ENCODE data around the gene RPS24. TPM values are rescaled to one million over a fixed set of nuclear protein-coding genes. Genes with fewer than 3 reads are reported as not detected.
A peak's percentile ranks its signal among the peaks of the same experiment; 100 is the strongest.

RPS24 gene
- total RNA-seq, 2 experiments from 2014 or later: 2,309 to 2,336 TPM

GRCh38 chr10:78038791-78039547 lies 5.3 kb downstream of the RPS24 start:
- peak overlapping the region; percentile 65 for H3K27ac Mint-ChIP-seq
- H3K4me3 Mint-ChIP-seq: peak overlapping the region; percentile 27
- H3K9me3 Mint-ChIP-seq: no peaks in the 10 kb centered on the region
- H3K4me1 Mint-ChIP-seq: peaks cover 66% of the 10 kb centered on the region
- no peak for DNase-seq
- peaks cover 73% of the 10 kb centered on the region for H3K36me3 Mint-ChIP-seq
- H3K27me3 Mint-ChIP-seq: peaks cover 7% of the 10 kb centered on the region

DNA sequence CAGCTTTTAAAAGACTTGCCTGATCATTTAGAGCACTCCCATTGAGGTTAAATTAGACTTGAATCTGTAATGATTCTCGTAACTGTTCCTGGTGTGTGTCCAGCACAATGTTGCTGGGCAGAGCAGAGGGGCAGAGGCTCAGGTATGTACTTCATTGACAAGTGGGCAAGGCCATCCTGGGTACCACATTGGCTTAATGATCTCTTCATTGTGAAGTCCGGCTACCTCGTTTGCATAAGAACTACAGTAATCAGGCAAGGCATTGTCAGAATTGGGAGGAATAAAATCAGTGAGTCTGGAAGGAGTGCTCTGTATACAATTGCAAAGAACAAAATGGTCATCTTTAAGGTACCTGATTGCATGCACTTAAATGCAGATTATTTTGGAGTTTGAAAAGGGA lies 6.1 kb downstream of the RPS24 start:
- H3K9me3 Mint-ChIP-seq: no peaks in the 10 kb centered on the region
- H3K27me3 Mint-ChIP-seq: peaks cover 7% of the 10 kb centered on the region
- DNase-seq: no peak
- H3K27ac Mint-ChIP-seq: peak overlapping the region; percentile 5
- H3K4me3 Mint-ChIP-seq: peak overlapping the region; percentile 27
- H3K4me1 Mint-ChIP-seq: peaks cover 74% of the 10 kb centered on the region
- peaks cover 66% of the 10 kb centered on the region for H3K36me3 Mint-ChIP-seq

- Mint-ChIP-seq H3K27me3 (peaks cover 7% of the 10 kb centered on the region), H3K4me1 (peaks cover 69% of the 10 kb centered on the region), H3K9me3 (no peaks in the 10 kb centered on the region), H3K36me3 (peaks cover 49% of the 10 kb centered on the region), H3K27ac (peak overlapping the region; percentile 82), H3K4me3 (peak overlapping the region; percentile 8)
- no peak for DNase-seq
Measured at GRCh38 chr10:78041170-78042057, 7.8 kb downstream of the RPS24 start.

- peaks cover 7% of the 10 kb centered on the region for H3K27me3 Mint-ChIP-seq
- peak overlapping the region; percentile 82 for H3K27ac Mint-ChIP-seq
- no peak for DNase-seq
- no peak overlapping the region for H3K4me3 Mint-ChIP-seq
- H3K9me3 Mint-ChIP-seq: no peaks in the 10 kb centered on the region
- peaks cover 63% of the 10 kb centered on the region for H3K4me1 Mint-ChIP-seq
- peaks cover 42% of the 10 kb centered on the region for H3K36me3 Mint-ChIP-seq
Measured at GRCh38 chr10:78042058-78042751, 8.5 kb downstream of the RPS24 start.

- no peaks in the 10 kb centered on the region for H3K9me3 Mint-ChIP-seq
- peak overlapping the region; percentile 82 for H3K27ac Mint-ChIP-seq
- H3K27me3 Mint-ChIP-seq: peaks cover 7% of the 10 kb centered on the region
- H3K36me3 Mint-ChIP-seq: peaks cover 36% of the 10 kb centered on the region
- H3K4me1 Mint-ChIP-seq: peaks cover 62% of the 10 kb centered on the region
- DNase-seq: no peak
- no peak overlapping the region for H3K4me3 Mint-ChIP-seq
Measured at GRCh38 chr10:78042752-78043104, 9.1 kb downstream of the RPS24 start.

- Mint-ChIP-seq H3K9me3 (no peaks in the 10 kb centered on the region), H3K27me3 (peaks cover 7% of the 10 kb centered on the region), H3K4me1 (peaks cover 50% of the 10 kb centered on the region), H3K36me3 (peaks cover 27% of the 10 kb centered on the region), H3K27ac (peak overlapping the region; percentile 10), H3K4me3 (no peak overlapping the region)
- DNase-seq: no peak
Measured at GRCh38 chr10:78044179-78044578, 10.5 kb downstream of the RPS24 start.

- Mint-ChIP-seq H3K9me3 (no peaks in the 10 kb centered on the region), H3K27ac (no peak overlapping the region), H3K27me3 (peaks cover 7% of the 10 kb centered on the region), H3K36me3 (peaks cover 22% of the 10 kb centered on the region), H3K4me1 (peaks cover 45% of the 10 kb centered on the region), H3K4me3 (no peak overlapping the region)
- DNase-seq: no peak
Measured at GRCh38 chr10:78044699-78045098, 11.0 kb downstream of the RPS24 start.

- peaks cover 7% of the 10 kb centered on the region for H3K27me3 Mint-ChIP-seq
- DNase-seq: peak; percentile 21
- no peak overlapping the region for H3K27ac Mint-ChIP-seq
Measured at GRCh38 chr10:78045237-78045636, 11.6 kb downstream of the RPS24 start.

GRCh38 chr10:78045856-78046255 lies 12.2 kb downstream of the RPS24 start:
- Mint-ChIP-seq H3K4me1 (peaks cover 36% of the 10 kb centered on the region), H3K27ac (no peak overlapping the region), H3K36me3 (peaks cover 13% of the 10 kb centered on the region), H3K27me3 (peaks cover 7% of the 10 kb centered on the region), H3K4me3 (no peak overlapping the region), H3K9me3 (no peaks in the 10 kb centered on the region)
- no peak for DNase-seq

More at GRCh38 chr10:78045237-78045636, 11.6 kb downstream of the RPS24 start:
- no peaks in the 10 kb centered on the region for H3K9me3 Mint-ChIP-seq
- H3K4me3 Mint-ChIP-seq: no peak overlapping the region
- peaks cover 42% of the 10 kb centered on the region for H3K4me1 Mint-ChIP-seq
- H3K36me3 Mint-ChIP-seq: peaks cover 18% of the 10 kb centered on the region

GRCh38 chr10:78046711-78047269 lies 13.1 kb downstream of the RPS24 start:
- Mint-ChIP-seq H3K27me3 (no peaks in the 10 kb centered on the region), H3K4me3 (no peak overlapping the region), H3K36me3 (peaks cover 4% of the 10 kb centered on the region), H3K9me3 (no peaks in the 10 kb centered on the region), H3K4me1 (peaks cover 27% of the 10 kb centered on the region), H3K27ac (no peak overlapping the region)
- no peak for DNase-seq

DNA sequence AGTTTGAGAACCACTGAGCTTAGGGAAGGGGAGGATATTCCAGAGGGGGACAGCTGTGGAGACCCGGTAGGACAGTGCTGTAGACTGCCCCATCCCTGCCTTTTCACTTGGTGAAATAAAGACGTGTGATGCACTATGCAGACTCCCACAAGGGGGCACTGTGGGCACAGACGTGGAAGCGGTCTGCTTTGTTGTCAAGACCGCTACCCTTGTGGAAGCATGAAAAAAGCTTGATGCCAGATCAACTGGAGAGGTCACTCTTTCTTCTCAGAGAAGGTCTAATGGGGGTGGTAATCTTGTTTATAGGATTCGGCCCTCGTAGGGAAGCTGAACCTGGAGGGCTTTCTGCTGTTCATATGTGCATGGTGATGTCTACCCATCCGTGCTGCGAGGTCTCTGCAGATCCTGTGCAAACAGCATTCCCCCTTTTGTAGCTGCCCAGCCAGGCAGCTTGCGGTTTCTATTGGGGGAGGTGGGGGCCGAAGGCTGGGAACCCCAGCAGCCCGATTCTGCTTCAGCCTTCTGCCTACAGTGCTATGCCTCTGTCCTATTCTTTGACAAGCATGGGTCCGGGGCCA lies 13.7 kb downstream of the RPS24 start:
- peak; percentile 73 for DNase-seq
- H3K9me3 Mint-ChIP-seq: no peaks in the 10 kb centered on the region
- H3K4me1 Mint-ChIP-seq: peaks cover 22% of the 10 kb centered on the region
- H3K27ac Mint-ChIP-seq: no peak overlapping the region
- no peak overlapping the region for H3K4me3 Mint-ChIP-seq
- no peaks in the 10 kb centered on the region for H3K27me3 Mint-ChIP-seq
- peaks cover 1% of the 10 kb centered on the region for H3K36me3 Mint-ChIP-seq

- H3K36me3 Mint-ChIP-seq: peaks cover 2% of the 10 kb centered on the region
- no peaks in the 10 kb centered on the region for H3K9me3 Mint-ChIP-seq
- no peaks in the 10 kb centered on the region for H3K27me3 Mint-ChIP-seq
- H3K27ac Mint-ChIP-seq: no peak overlapping the region
- no peak overlapping the region for H3K4me3 Mint-ChIP-seq
- no peak for DNase-seq
- H3K4me1 Mint-ChIP-seq: peaks cover 10% of the 10 kb centered on the region
Measured at GRCh38 chr10:78049851-78050250, 16.2 kb downstream of the RPS24 start.

- H3K4me1 Mint-ChIP-seq: peaks cover 3% of the 10 kb centered on the region
- H3K27ac Mint-ChIP-seq: no peak overlapping the region
- DNase-seq: no peak
- H3K36me3 Mint-ChIP-seq: peaks cover 2% of the 10 kb centered on the region
- no peaks in the 10 kb centered on the region for H3K27me3 Mint-ChIP-seq
- H3K9me3 Mint-ChIP-seq: no peaks in the 10 kb centered on the region
- H3K4me3 Mint-ChIP-seq: no peak overlapping the region
Measured at GRCh38 chr10:78053211-78053868, 19.7 kb downstream of the RPS24 start.

DNA sequence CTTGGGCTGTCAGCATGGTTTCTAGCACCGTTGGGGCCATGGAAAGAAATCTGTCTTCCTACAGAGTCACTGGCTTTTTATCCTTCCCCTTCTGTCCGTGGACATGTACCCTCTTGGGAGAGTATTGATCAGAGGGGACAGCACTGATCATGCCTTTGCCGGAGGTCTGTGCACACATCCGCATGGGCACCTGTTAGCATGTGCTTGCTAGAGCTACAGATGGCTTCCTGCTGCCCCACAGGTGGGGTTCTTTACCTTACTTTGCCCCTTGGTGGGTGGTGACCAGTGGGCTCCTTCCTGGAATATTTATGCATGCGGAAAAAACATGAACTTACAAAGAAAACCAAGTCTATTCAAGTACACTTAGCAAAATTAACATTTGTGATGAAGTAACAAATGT lies 24.9 kb downstream of the RPS24 start:
- DNase-seq: no peak
- H3K36me3 Mint-ChIP-seq: peaks cover 2% of the 10 kb centered on the region
- peaks cover 18% of the 10 kb centered on the region for H3K4me1 Mint-ChIP-seq
- H3K4me3 Mint-ChIP-seq: no peak overlapping the region
- H3K27me3 Mint-ChIP-seq: no peaks in the 10 kb centered on the region
- no peak overlapping the region for H3K27ac Mint-ChIP-seq
- no peaks in the 10 kb centered on the region for H3K9me3 Mint-ChIP-seq
